Jurkat, Clone E6-1 (cell line): ENCODE data around the gene NT5DC2.
A peak's percentile ranks its signal among the peaks of the same experiment; 100 is the strongest.

ENCODE experiments used
- DNase-seq: peaks from one replicate; pipeline ENCODE4 v3.0.0-alpha.2; 2011; ENCODE audit warnings: low read depth, low spot score
- H3K4me3 ChIP-seq: 2 replicates; pipeline ENCODE4 v1.5.1; 2011; ENCODE audit warnings: mild to moderate bottlenecking, low read length, control low read depth, moderate library complexity

Gene NT5DC2

DNA sequence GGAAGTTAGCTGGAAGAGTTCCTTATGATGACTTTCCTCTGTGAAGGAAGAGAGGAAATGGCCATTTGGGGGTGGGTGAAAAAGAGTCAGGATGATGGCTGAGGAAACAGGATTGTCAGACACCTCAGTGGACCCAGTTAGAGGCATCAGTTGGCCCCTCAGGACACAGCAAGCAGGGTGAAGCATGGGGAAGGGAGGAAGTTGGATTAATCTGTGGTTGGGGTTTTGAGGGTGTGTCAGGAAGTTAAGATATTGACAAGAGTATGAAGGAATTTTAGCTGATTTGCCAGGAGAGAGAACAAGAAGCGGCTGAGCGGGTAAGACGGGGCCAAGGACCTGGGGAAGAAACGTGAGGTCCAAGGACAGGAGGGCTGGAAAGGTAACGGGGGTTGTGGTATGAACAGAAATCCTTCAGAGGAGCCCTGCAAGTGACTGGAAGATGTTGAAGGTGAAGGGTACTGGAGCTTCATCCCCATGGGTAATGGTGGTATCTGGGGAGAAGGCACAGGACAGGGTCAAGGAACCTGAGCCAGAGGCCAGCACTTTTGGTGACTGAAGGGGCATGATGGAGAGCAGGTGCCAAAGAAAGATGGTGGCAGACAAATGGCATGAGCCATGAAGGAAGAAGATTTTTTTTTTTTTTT lies 5.5 kb upstream of the NT5DC2 start:
- no peak for DNase-seq
- H3K4me3 ChIP-seq, result no peak overlapping the region

DNA sequence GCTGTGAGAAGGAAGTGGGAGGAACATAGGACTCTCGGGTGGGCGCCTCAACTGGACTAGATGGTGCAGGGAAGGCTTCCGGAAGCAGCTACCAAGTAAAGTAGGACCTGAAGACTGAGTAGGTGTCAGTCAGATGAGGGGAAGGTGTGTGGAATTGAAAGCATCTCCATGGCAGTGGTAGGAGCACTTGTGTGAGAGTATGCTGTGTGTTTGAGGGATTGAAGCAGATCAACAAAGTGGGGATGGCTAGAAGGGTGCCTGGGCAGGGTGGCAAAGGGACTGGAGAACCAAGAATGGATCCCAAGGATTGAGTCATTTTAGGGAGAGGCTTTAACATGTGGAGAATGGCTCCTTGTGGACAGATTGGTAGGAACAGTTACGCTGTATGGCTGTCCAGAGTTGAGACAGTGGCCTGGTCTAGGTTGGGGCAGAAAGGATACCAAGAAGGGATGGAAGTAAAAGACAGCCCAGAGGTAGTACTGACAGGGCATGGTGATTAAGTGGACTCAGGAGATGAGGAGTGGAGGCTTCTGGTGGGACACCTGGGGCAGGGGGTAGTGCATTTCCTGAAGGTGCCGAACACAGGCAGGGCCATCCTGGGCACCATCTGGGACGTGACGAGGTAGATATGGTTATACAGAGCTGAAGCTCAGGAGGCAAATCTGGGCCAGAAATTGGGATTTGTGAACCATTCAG lies 4.2 kb upstream of the NT5DC2 start:
- peak overlapping the region; percentile 95 for H3K4me3 ChIP-seq
- DNase-seq, result no peak

DNA sequence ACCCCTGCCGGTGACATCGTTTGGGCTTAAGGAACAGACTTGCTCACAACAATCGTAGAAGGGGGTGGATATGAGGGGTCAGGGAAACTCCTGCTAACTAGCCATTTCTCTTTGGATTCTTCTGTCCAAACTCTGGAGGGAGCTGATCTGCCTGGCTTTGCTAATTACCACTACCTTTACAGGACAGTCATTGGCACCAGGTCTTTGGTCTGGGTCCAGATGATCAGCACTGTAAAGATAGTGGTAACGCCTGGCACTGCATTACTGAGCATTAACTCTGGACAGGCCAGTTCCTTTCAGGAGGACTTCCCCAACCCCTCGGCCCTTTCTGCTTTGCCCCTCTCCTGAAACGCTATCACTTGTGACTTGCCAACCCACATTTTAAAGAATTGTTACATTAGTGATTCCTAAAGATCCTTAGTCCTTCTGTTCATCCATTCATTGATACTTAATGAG lies 3.5 kb upstream of the NT5DC2 start:
- DNase-seq, result no peak

GRCh38 chr3:52536369-52537164 lies 2.9 kb upstream of the NT5DC2 start, which contains the start of gene UQCC5:
Gene UQCC5, plus strand, starts transcription at chr3:52536605. Its CDS starts 151 bp downstream, at chr3:52536756.
- DNase-seq, result peak; percentile 97
- peak within 1 kb of the TSS; percentile 95 for H3K4me3 ChIP-seq

More for the DNA sequence above, 3.5 kb upstream of the NT5DC2 start:
- peak overlapping the region; percentile 95 for H3K4me3 ChIP-seq

- H3K4me3 ChIP-seq, result peak overlapping the region; percentile 45
- DNase-seq, result no peak
These were observed 2.4 kb upstream of the NT5DC2 start for GRCh38 chr3:52536112-52536368.

DNA sequence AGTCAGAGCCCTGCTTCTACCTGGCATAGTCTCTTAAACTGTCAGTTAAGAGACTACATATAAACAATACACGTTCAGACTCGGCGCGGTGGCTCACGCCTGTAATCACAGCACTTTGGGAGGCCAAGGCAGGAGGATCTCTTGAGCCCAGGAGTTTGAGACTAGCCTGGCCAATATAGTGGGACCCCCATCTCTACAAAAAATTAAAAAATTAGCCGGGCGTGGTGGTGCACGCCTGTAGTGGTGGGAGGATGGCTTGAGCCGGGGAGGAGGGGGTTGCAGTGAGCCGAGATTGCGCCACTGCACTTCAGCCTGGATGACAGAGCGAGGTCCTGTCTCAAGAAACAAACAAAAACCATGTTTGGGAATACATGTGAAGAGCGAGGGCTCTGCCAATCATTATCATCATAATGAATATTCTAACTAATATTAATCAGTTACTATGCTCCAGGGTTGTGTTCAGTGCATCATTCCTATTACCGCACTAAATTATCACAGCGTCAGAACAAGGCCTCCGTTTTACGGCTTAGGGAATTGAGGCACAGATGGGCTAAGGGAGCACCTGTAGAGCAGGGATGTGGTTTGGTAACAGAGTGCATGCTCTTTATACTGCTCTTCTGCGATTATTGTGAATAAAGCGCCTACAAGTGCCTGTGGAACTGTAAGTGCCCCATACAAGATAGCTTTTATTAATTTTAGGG lies 1.9 kb upstream of the NT5DC2 start:
- no peak for DNase-seq
- H3K4me3 ChIP-seq, result peak overlapping the region; percentile 45

GRCh38 chr3:52534281-52535183 lies 875 bp upstream of the NT5DC2 start:
- no peak overlapping the region for H3K4me3 ChIP-seq
- DNase-seq, result no peak

DNA sequence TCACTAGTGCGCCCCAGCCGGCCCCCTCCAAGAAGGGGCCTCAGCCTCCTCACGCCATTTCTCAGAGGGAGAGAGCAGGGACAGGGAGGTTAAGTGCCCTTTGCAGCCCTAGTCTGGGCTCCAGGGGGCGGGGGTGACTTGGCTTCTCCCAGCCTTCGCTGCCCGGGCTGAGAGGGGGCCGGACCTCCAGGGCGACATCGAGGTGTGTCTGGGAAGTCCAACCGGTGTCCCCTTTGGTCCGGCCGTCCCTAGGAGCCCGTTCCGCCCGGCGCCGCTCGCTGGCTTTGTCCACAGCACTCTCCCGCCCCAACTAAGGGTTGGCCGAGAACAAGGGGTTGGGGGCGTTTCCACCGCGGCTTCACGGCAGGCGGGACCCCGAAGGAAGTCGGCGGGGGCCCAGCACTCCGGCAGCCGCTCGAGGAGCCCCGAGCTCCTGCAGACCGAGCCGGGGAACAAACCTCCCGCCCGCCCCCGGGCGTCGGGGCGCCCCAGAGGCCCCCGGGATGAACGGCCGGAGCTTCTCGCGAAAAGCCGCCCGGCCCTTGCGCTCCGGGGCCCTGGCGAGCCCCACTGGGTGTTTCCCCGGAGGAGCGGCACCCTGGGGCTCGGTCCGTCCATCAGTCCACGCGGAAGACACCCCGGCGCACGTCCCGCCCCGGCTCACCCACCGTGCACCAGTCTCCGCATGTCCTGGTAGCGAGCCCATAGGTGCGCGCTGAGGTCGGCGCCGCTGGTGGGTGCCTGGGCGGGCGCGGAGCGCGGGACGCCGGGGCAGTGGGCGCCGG lies 627 bp downstream of the NT5DC2 start:
- no peak for DNase-seq
- H3K4me3 ChIP-seq, result peak overlapping the region; percentile 64

GRCh38 chr3:52532517-52532837 lies 1.2 kb downstream of the NT5DC2 start:
- DNase-seq, result no peak
- H3K4me3 ChIP-seq, result peak overlapping the region; percentile 64

- DNase-seq, result no peak
- H3K4me3 ChIP-seq, result peak overlapping the region; percentile 64
These were observed 1.7 kb downstream of the NT5DC2 start for GRCh38 chr3:52531860-52532516.

DNA sequence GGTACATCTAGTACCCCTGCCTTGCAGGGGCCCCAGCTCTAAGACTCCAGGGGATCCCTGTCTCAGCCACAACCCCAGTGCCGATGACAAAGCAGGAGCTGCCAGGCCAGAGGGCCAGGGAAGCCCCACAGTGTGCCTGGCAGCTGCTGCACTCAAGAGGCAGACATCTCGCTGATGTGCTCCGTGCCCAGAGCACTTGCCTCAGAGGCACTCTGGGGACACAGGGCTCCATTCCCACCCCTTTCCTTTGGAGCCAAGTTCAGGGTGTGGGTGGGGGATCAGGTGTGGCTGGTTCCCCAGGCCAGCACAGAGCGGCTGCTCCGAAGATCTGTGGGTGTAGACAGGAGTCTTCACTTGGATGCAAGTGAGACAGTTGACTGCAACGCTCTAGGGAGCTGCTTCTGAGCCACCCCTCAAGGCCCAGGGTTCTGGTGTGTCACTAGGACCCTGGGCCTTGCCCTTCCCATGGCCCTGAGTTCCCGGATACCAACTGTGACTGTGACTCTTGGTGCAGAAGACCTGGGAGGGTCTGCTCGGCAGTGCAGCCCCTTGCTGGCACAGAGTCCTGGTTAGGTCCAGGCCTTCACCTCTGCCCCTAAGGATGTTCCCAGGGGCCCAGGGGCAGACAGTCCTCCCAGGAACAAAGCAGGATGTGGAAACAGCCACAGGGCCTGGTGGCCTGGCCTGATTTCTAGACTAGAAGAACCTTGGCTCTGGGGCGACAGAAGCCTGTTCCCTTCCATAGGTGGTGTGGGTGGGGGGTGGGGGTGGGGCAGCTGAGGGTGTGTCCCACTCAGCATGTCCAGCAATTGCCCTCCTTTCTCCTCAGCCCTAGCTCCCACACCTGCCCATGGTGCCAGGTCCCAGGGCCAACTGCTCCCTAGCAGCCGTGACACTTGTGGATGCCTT lies 2.5 kb downstream of the NT5DC2 start:
- no peak overlapping the region for H3K4me3 ChIP-seq
- no peak for DNase-seq

DNA sequence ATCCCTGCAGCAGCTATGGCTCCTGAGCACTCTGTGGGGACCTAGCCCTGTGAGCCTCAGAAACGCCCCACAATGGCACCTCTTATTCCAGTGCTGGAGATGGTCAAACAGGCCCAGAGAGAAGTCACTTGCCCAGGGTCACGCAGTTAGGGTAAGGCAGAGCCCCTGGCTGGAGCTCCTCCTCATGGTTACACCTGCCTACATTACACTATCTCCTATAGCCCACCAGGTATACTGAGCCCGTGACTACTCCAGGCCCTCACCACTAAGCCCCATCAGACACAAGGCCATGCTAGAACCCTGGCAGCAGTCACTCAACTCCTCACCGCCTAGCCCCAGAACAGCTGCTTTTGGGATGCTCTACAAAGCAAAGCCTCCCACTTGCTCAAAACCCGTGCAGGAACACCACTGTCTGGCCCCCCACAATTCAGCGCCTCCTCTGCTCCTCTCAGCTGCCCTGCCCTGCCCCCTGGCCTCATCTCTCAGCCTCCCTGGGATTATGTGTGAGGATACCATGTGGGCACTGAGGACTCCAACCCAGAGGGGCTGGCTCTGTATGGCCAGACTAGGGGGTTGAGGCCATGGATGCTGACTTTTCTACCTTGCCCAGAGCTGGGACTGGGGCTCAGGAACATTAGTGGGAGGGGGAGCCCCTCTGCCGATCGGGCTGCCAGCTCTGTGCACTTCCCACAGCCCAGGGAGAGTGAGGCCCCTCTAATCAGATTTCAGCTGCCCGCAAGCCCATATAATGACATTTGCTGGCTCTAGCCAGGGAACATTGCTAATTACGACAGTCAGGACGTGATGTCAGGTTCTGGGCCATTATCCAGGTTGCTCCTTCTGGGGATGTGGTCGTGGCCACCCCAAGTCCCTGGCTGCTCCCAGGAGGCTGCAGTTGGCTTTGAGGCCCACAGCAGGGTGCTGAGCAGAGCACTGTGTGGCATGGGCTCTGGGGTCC lies 4.0 kb downstream of the NT5DC2 start:
- H3K4me3 ChIP-seq, result no peak overlapping the region
- DNase-seq, result no peak

DNA sequence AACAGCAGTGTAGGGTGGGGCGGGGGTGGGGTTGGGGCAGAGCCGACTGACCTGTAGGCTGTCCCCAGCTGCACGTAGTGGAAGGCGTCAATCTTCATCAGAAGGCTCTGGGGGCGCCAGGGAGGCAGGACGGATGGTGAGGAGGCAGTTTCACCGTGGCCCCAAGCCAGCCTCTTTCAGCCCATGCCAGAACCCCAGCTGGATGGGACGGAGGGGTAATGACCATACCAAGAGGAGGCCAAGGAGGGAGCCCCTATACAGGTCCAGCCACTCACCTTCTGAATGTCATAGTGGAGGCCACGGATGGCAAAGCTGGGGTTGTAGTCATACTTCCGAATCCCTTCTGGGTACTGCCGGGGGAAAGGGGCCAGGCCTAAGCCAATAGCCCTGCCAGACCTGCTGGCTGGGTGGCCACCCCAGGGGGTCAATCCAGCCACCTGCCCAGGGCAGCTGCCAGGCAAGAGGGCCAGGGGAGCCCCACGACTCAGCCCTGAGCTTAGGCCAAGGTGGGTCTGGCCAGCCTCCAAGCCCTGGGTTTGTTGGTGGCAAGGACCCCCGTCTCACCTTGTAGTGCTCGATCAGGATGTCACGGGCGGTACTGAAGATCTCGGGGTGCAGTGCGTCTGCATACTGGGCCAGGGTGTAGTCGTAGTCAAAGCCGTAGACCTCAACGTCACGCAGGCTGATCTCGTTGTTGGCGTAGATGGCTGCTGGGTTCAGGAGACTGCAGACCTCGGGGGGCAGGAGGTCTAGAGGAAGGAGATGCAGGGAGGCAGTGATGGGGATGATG lies 4.9 kb downstream of the NT5DC2 start:
- no peak overlapping the region for H3K4me3 ChIP-seq
- no peak for DNase-seq

- no peak overlapping the region for H3K4me3 ChIP-seq
- no peak for DNase-seq
These were observed 5.7 kb downstream of the NT5DC2 start for GRCh38 chr3:52527732-52528585.
